ENCODE results near the gene TTN.

The TTN gene

DNA sequence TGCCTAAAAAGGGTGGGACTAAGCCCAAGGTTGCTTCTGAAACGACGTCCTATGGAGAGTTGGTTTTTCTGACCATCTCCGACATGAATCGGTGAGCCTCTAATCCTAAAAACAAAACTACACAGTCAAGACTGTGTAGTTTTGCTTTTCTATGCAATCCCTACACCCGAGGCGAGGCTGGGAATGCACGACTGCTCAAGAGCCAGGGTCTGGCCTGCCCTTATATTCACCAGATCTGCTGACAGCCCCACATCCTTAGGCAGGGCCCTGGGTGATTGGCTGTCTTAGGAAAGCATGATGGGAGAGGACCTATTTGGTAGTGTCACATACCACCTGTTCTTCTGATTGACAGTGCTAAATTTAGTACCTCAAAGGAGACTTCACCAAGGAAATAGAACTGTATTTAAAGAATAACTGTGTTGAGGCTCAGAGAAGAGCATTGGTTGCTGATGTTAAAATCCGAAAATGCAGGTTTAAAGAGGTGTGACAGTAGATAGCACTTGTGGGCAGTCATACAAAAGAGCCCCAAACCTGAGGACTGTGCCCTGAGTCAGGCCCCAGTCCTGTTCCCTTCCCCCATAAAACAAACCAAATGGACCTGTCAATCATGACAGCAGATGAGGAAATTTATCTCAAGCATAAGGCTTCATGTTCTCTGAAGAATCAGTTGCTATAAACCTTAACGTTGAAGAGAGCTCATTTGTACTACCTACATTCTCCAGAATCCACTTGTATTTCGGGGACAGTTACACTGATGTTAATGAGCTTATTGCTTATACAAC, at the start of gene TTN:
Gene TTN (minus strand): TSS at position 197 of the 782 bp plus-strand sequence. CDS start 2,781 bp downstream, outside the sequence.
- no peak for DNase-seq

GRCh38 chr2:178855151-178855550, 47.9 kb upstream of the TTN start:
- no peak for DNase-seq

- no peak for DNase-seq
These were observed 41.1 kb upstream of the TTN start for GRCh38 chr2:178848335-178848734.

- DNase-seq = no peak
These were observed 39.2 kb upstream of the TTN start for GRCh38 chr2:178846458-178846802.

DNA sequence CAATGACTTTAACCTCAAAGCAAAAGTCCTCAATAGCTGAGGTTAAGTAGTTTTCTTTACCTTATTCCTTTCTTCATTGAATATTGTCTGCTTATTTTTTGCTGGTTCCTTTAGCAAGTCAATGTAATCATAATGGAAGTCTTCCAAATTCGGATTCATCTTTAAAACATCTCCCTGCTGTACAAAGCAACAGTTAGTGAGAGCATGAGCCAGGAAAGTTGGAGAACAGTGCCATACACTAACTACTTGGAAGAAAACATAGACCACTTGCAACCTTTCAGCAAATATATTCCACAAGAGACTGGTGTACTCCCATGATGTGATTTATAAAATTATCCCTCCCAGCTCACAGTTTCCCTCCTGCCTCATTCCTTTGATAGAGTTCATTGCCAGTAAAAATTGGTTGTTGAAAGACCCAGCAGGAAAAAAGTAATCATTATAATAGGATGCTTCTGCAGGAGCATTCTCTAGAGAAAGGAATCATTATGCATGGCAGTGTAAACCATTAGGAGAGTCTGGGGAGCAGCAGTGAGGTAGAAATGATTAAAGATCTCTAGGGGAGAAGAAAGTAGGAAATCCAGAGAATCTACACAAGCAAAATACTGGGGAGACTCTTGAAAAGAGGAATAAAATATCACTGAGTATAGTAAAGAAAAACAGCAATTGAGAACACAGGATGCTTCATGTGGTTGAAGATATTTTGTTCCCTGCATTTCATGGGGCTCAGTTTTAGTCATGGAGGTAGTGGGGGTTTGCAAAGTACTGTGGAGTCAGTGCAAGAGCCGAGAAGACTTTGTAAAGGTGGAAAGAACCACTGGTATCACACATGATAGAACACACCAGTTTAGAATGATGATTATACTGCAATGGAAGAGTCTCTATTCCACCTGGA, 38.6 kb upstream of the TTN start:
- DNase-seq = peak; percentile 19

DNA sequence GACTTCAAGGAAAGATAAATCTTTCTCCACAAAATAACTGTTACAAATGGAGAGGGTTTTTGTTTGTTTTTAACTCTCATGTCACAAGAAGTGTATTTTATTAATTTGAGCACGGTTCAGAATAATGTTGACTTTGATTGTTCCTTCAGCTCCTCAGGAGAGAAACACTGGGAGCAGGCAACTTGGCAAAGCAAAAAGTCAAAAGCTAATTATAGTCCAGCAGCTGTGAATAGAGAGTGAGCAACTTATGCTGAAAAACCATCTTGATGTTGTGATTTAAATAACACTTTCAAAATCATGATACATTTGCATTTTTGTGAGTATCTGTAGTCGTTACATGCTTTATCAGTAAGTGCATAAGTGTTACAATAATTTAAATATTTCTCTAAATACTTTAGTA, 37.5 kb upstream of the TTN start:
- DNase-seq = no peak

GRCh38 chr2:178844269-178844668, 37.0 kb upstream of the TTN start:
- DNase-seq = no peak

DNA sequence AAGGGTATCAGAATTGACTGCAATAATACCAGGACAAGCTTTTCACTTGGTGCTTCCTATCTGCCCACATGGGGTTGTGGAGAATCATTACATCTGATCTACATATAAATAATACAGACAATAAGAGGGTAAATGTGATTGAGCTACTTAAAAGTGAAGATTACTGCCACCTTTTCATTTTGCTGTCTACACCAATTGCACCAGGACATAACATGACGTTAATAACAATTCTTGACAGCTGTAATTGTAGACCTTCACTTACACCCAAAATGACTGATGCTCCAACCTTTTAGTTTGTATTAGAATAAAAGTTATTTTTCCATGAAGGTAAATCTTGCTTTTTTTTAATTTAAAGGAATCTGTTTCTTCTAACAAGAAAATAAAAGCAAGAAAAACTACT, 36.5 kb upstream of the TTN start:
- no peak for DNase-seq

DNA sequence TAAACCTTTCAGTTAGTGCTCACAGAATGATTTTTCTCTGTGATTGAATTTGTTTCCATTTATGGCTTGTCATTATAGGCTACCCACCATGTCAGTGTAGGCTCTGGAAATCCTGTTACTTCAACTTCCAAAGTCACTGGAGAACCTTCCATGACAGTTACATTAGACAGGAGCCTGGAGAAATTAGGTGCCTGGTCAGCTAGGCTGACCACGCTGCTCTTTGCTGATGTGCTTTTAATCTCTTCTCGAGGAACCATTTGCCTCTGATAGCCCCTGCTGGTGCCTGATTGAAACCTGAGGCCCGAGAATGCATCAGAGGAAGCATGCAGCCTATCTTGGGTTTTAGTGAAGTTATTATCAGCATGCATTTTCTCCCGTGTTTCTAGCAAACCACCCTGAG, 29.6 kb upstream of the TTN start:
- DNase-seq = no peak

DNA sequence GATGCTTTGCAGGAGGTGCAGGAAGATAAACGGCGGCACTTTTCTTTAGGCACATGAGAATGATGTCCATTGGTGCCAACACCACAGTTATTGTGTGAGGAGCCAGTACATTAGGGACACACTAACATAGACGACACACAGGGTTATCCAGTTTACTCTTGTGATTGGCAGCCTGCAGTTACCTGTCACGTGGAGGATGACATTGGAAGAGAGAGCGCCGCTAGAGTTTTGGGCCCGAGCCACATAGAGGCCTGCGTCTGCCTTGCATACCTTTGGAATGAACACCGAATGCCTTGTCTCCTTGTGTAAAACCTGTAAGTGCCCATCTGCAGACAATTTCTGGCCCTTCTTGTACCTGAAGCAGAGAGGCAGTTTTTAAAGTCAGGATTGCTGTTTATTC, 26.9 kb upstream of the TTN start:
- no peak for DNase-seq

DNA sequence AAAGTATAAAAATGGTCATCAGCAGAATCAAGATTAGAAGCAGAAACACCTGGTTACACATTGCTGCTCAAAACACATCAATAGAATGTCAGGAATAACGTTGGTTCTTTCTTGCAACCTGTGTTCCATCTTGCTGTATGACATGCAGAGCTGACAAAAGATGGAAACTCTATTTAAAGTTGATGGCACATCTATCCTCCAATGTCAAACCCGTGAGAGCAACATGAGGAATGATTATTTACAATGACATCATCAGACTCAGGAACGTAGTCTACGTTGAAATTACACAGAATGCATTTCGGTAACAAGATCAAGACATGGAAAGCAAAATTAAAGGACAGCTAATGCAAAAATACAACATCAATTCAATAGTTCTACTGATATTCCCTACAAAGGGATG, 26.2 kb upstream of the TTN start:
- DNase-seq = no peak

GRCh38 chr2:178830451-178830850, 23.2 kb upstream of the TTN start:
- no peak for DNase-seq

DNA sequence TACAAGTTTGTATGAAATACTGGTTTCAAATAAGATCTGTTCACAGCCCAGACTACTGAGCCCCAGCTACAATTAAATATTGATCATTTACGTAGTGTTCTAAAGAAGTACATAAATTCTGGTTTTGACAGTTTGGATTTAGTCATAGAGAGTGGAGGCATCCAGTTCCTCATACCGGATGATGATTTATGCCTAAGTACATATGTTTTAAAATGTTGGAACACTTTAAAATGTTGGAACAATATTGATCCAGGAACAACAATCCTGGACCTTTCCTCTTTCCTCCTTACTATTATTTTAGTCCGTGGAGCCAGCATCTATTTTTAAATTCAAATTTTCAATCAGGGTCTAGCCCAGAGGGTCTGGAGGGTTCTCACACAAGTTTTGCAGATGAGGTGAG, 22.8 kb upstream of the TTN start:
- DNase-seq = no peak

- DNase-seq = no peak
These were observed 22.2 kb upstream of the TTN start for GRCh38 chr2:178829299-178829960.

DNA sequence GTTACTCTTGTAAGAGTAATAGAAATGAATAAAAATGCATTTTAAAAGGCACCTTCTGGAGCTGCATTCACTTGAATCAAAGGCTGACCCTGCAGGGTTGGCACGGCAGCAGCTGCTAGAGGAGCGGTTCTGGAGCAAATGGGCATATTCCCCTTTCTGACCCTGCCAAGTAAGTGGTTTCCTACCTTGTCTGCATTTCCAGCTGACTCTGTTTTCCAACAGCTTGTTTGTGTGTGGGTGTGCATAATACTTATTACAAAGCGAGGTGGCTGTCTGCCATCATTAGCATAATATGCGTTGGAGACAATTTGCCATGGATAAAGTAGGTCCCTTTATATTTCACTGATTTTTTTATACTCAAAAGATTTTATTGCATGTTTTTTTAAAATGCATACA, 21.3 kb upstream of the TTN start:
- DNase-seq = no peak

DNA sequence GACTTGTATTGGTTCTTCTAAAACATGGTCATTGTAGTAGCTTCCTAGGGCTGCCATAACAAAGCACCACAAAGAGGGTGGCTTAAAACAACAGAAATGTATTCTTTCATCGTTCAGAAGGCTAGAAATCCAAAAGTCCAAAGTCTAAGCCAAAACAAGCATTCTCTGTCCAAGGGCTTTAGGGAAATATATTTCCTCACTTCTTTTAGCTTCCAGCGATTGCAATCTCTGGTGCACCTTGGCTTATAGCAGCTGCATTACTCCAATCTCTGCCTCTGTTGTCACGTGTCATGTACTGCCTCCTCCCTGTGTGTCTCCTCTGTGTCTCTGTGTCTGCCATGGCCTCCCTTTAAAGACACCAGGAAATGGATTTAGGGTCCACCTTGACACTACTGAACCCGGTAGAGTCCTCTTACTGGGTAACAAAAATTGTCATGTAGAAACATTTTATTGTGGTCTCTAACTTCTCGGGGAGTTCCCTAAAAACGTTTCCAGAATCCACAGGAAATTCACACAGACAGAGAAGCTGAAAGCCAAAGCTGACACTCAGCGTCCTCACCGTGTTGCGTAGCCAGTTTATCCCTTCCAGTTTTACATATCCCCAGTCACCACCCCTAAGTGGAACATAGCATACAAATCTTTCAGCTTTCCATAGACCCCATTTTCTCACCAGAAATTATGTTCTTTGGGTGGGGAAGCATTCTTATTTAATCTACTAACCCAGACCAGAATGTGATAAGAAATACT, 20.7 kb upstream of the TTN start:
- DNase-seq = no peak

DNA sequence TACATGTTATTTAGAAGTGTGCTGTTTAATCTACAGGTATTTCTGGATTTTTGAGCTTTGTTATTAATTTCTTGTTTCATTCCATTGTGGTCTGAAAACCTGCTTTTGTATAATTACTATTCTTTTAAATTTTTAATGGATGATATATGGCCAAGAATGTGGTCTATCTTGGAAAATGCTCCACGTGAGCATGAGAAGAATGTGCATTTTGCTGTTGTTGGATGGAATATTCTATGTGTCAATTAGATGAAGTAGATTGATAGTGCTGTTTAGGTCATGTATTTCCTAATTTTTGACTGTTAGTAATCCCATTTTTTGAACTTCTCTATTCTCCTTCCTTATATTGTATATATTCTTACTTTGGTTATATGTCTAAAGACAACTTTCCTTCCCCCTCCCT, 19.9 kb upstream of the TTN start:
- no peak for DNase-seq

DNA sequence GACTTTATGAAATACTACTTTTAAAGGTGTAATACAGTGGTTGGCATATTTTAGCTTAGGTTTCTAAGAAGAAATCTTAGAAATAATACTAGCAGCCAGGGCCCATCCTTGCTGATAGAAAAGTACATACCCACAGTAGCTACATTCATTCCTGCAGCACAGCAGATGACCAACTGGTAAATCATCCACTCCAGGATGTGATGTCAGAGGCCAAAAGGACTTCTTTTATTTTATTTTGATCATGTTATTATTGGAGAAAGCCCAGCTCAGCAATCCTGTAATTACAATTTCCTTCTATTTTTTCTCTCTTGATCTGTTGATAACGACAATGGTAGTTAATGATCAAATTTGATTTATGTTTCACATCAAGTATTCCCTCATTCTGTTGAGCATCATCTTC, 18.0 kb upstream of the TTN start:
- no peak for DNase-seq

DNA sequence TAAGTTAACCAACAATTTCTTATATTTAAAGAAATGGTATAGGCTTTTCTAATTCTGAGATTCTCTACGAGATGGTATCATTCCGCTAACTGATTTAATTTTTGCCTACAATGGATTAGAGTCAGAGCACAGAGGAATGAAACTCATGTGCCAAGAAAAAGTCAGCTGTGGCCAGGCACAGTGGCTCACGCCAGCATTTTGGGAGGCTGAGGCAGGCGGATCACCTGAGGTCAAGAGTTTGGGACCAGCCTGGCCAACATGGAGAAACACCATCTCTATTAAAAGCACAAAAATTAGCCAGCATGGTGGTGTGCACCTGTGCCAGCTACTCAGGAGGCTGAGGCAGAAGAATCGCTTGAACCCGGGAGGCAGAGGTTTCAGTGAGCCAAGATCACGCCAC, 17.0 kb upstream of the TTN start:
- no peak for DNase-seq

DNA sequence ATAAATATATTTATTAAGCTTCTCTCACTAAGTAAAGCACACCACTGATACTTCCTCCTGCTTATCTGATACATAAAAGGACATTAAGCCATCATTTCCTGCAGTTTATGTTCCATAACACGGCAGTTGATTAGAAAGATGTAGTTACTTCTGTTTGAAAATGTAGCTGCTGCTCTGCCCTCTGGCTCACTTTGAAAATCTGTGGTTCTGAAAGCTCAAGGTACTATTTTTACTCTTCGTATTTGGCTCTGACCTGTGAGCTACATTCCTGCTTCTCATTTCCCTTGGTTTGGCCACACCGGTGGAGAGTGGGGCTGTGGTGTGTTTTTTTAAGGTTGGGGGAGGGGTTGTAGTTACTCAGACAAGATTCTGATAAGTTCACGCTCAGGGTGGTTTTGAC, 12.8 kb upstream of the TTN start:
- DNase-seq = no peak

DNA sequence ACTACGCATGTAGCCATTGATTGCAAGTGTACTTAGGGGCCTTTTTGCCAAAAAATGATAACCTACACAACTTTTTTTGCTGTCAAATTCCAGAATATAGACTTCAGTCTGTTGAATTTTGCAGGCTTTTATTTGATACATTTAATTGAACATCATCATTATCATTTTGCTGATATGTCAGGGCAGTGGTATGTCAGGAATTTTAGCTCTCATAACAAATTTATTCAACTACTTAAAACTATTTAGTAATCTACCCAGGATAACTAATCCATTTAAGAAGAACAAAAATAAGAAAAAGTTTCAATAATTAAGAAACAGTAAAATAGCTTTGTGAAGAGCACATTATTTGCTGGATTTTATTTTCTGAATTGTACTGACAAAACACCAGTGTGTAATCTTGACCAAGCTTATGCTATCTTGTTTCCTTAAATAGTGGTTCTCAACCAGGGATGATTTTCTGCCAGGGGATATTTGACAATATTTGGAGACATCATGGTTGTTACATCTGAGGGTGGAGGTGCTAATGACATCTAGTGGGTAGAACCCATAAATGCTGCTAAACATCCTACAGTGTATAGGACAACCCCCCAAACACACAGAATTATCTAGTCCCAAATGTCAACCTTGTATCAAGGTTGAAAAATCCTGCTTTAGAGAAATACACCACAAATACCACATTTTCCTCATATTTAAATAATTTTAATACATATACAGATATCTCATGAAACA, 12.1 kb upstream of the TTN start:
- DNase-seq = no peak

DNA sequence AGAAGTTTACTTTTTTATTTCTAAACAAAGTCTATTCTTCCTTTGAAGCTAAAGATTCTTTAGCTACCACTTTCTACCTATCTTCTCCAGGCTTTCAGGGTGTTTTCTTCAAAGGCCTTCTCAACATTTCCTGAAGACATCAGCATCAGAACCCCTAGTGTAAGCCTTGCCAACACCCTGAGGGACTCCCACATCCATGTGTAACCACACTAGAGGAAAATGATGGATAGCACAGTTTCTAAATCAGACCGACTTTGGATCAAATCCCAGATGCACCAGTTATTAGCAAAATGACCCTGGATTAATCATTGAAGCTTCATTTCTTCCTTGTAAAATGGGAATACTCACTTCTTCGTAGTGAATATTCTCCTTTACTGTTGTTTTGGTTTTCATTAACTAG, 4.7 kb upstream of the TTN start:
- no peak for DNase-seq
